Progenitor cell of endocrine pancreas (in vitro differentiated cells): Measurements from ENCODE around the gene DNAJA3. TPM values are rescaled to one million over a fixed set of nuclear protein-coding genes. Genes with fewer than 3 reads are reported as not detected.
A peak's percentile ranks its signal among the peaks of the same experiment; 100 is the strongest.

ENCODE experiments used
- DNase-seq: peaks from one replicate; pipeline ENCODE4 v3.0.0; 2021; ENCODE audit warnings: low spot score; ENCODE audit not compliant: unreplicated experiment
- H3K27ac Mint-ChIP-seq: 2 replicates; pipeline ENCODE4 v1.8.0; 2021; ENCODE audit warnings: mild to moderate bottlenecking, moderate library complexity, mixed read lengths
- H3K27me3 Mint-ChIP-seq: 2 replicates; pipeline ENCODE4 v1.8.0; 2021; ENCODE audit warnings: mixed read lengths
- H3K36me3 Mint-ChIP-seq: 2 replicates; pipeline ENCODE4 v1.8.0; 2022; ENCODE audit warnings: mixed read lengths; ENCODE audit not compliant: insufficient read depth
- H3K4me1 Mint-ChIP-seq: 2 replicates; pipeline ENCODE4 v1.8.0; 2021; ENCODE audit warnings: low read depth, mixed read lengths
- H3K4me3 Mint-ChIP-seq: 2 replicates; pipeline ENCODE4 v1.8.0; 2021; ENCODE audit warnings: low read depth, mild to moderate bottlenecking, moderate library complexity, mixed read lengths
- H3K9me3 Mint-ChIP-seq: 2 replicates; pipeline ENCODE4 v1.8.0; 2021; ENCODE audit warnings: low read depth, mixed read lengths
- CTCF ChIP-seq: fragments of 200-600 bp; sonication (generic); IDR thresholded peaks from one replicate; pipeline ENCODE4 v1.5.0; 2021; ENCODE audit warnings: antibody characterized with exemption, mild to moderate bottlenecking; ENCODE audit not compliant: unreplicated experiment
- total RNA-seq: library from RNA; stranded (reverse); gene quantifications from 2 replicates; pipeline ENCODE4 v1.2.1, GENCODE V29; 2021

Gene DNAJA3
- total RNA-seq, 1 donor from 2014 or later, result 42.3 TPM

GRCh38 chr16:4474192-4474961, 48.7 kb downstream of the DNAJA3 start, which contains the start of gene NMRAL1:
Gene NMRAL1 (minus strand): TSS chr16:4474625. CDS start chr16:4474132, 493 bp downstream.
- peaks cover 8% of the 10 kb centered on the region for H3K36me3 Mint-ChIP-seq
- H3K27ac Mint-ChIP-seq, result peak within 1 kb of the TSS; percentile 96
- peaks cover 10% of the 10 kb centered on the region for H3K4me1 Mint-ChIP-seq
- peak within 1 kb of the TSS; percentile 68 for H3K4me3 Mint-ChIP-seq
- H3K27me3 Mint-ChIP-seq, result no peaks in the 10 kb centered on the region
- peaks cover 2% of the 10 kb centered on the region for H3K9me3 Mint-ChIP-seq
- TF ChIP-seq CTCF, result no peak
- peak; percentile 75 for DNase-seq

- Mint-ChIP-seq H3K36me3 (peaks cover 8% of the 10 kb centered on the region), H3K27ac (peak within 1 kb of the TSS; percentile 96), H3K9me3 (peaks cover 2% of the 10 kb centered on the region), H3K4me1 (peaks cover 10% of the 10 kb centered on the region), H3K4me3 (peak within 1 kb of the TSS; percentile 77), H3K27me3 (no peaks in the 10 kb centered on the region)
- TF ChIP-seq CTCF, result peak; percentile 59
- DNase-seq, result peak; percentile 90
Measured at GRCh38 chr16:4475880-4476788, 50.5 kb downstream of the DNAJA3 start, which contains the start of gene HMOX2. Gene HMOX2 (plus strand): TSS chr16:4476398. CDS start chr16:4505525, 29,127 bp downstream.

- Mint-ChIP-seq H3K27me3 (no peaks in the 10 kb centered on the region), H3K27ac (no peak overlapping the region), H3K4me1 (peaks cover 10% of the 10 kb centered on the region), H3K4me3 (peak overlapping the region; percentile 77), H3K36me3 (peaks cover 8% of the 10 kb centered on the region), H3K9me3 (peaks cover 2% of the 10 kb centered on the region)
- no peak for DNase-seq
- TF ChIP-seq CTCF, result peak; percentile 32
Measured at GRCh38 chr16:4477966-4478365, 52.3 kb downstream of the DNAJA3 start.

- no peak for TF ChIP-seq CTCF
- DNase-seq, result no peak
- Mint-ChIP-seq H3K36me3 (peaks cover 6% of the 10 kb centered on the region), H3K4me1 (peaks cover 9% of the 10 kb centered on the region), H3K27ac (no peak overlapping the region), H3K9me3 (no peaks in the 10 kb centered on the region), H3K4me3 (no peak overlapping the region), H3K27me3 (no peaks in the 10 kb centered on the region)
Measured at GRCh38 chr16:4481526-4481925, 55.9 kb downstream of the DNAJA3 start.

- Mint-ChIP-seq H3K36me3 (peaks cover 6% of the 10 kb centered on the region), H3K4me1 (peaks cover 9% of the 10 kb centered on the region), H3K27ac (no peak overlapping the region), H3K9me3 (no peaks in the 10 kb centered on the region), H3K4me3 (no peak overlapping the region), H3K27me3 (no peaks in the 10 kb centered on the region)
- no peak for DNase-seq
- no peak for TF ChIP-seq CTCF
Measured at GRCh38 chr16:4481963-4482362, 56.3 kb downstream of the DNAJA3 start.
